ENCODE data around the gene SUGCT. TPM values are rescaled to one million over a fixed set of nuclear protein-coding genes. Genes with fewer than 3 reads are reported as not detected.

SUGCT gene
- total and polyA plus RNA-seq, 2 of the 8 experiments (the other 6 are each of a cell fraction or from before 2014, with no cell fraction given) = 2.8 to 5.4 TPM

DNA sequence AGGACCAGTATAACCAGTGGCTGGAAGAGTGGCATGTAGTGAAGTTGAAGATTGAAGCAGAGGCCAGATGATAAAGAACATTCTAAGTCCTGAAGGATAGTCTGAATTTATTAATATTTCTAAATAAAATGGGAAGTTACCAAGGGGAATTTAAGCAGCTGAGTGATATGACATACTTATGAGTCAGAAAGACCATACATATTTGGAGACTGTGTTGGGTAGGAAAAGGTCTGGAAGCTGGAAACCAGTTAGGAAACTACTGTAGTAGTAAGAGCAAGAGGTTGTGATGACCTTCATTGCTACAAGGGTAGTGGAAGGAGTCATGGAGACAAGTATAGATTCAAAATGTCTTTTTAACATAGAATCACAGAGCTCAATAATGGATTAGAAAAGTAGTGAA is 752.3 kb downstream of the SUGCT start:
- no peak overlapping the region for H3K9ac ChIP-seq (replicated peaks in 1 of 4; ENCODE audit: extremely low read depth in 1 of 4, low read depth in 3 of 4, low read length in 3 of 4)
- TF ChIP-seq CBX5 (IDR thresholded peaks at IDR 0.05; ENCODE audit: low read depth, low read length) (no peak), RFX5 (IDR thresholded peaks at IDR 0.05; ENCODE audit: borderline replicate concordance, low read depth, low read length) (no peak), SIN3A (conservative IDR thresholded peaks at IDR 0.05 in 1 of 2, IDR thresholded peaks at IDR 0.05 in 1 of 2; ENCODE audit: low read depth in 1 of 2, low read length in 2 of 2) (no peak), TBP (IDR thresholded peaks at IDR 0.05; ENCODE audit: low read depth, low read length) (no peak), POLR2AphosphoS5 (IDR thresholded peaks at IDR 0.05; ENCODE audit: low read depth, low read length) (no peak)
- TF ChIP-seq, protein P1, sequence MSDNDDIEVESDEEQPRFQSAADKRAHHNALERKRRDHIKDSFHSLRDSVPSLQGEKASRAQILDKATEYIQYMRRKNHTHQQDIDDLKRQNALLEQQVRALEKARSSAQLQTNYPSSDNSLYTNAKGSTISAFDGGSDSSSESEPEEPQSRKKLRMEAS (IDR thresholded peaks at IDR 0.05) = no peak

More for the DNA sequence above, 752.3 kb downstream of the SUGCT start:
- Histone ChIP-seq H3K79me2 (ENCODE audit: control insufficient read depth in 1 of 2, insufficient read depth in 2 of 2, low read length in 2 of 2) (no peaks in the 10 kb centered on the region), H3K14ac (ENCODE audit: insufficient read length) (no peak overlapping the region), H2AK5ac (ENCODE audit: low read depth, low read length) (no peak overlapping the region), H3K4me3 (ENCODE audit: extremely low read depth in 1 of 4, insufficient read depth in 2 of 4, low read depth in 3 of 4, low read length in 4 of 4) (no peak overlapping the region), H3K56ac (replicated peaks; ENCODE audit: insufficient read length, low read depth, low read length) (no peak overlapping the region), H3K4ac (replicated peaks; ENCODE audit: insufficient read length, low read depth, low read length) (no peak overlapping the region), H2BK5ac (ENCODE audit: low read depth, low read length) (no peak overlapping the region), H4K91ac (replicated peaks; ENCODE audit: insufficient read length, low read length) (no peak overlapping the region), H3K36me3 (ENCODE audit: control insufficient read depth in 2 of 4, insufficient read depth in 4 of 4, low read length in 3 of 4) (no peaks in the 10 kb centered on the region), H3K9me3 (ENCODE audit: insufficient read depth in 2 of 2, low read depth in 1 of 2, low read length in 1 of 2) (peaks cover 0 to 3% of the 10 kb centered on the region in 2 experiments; a peak in 1 of 4 replicates), H2BK20ac (ENCODE audit: low read length) (no peak overlapping the region), H2AFZ (ENCODE audit: low read length) (no peak overlapping the region), H3K4me2 (ENCODE audit: insufficient read depth in 1 of 2, low read depth in 2 of 2, low read length in 2 of 2) (no peak overlapping the region), H4K8ac (ENCODE audit: extremely low read depth, insufficient read depth, low read length) (no peak overlapping the region), H2BK120ac (replicated peaks; ENCODE audit: low read depth, low read length) (no peak overlapping the region), H2BK12ac (ENCODE audit: low read depth, low read length) (no peak overlapping the region), H3K79me1 (ENCODE audit: low read depth, low read length) (no peaks in the 10 kb centered on the region), H3K27ac (ENCODE audit: low read depth, low read length) (no peak overlapping the region), H2BK15ac (ENCODE audit: low read length) (no peak overlapping the region), H3K23me2 (ENCODE audit: low read depth, low read length) (no peaks in the 10 kb centered on the region), H3K23ac (ENCODE audit: insufficient read length) (no peak overlapping the region), H4K5ac (ENCODE audit: insufficient read length, low read depth, low read length) (no peak overlapping the region), H3K4me1 (replicated peaks in 1 of 4; ENCODE audit: control insufficient read depth in 3 of 4, insufficient read depth in 4 of 4, low read length in 3 of 4) (no peaks in the 10 kb centered on the region), H3K18ac (ENCODE audit: extremely low read depth, low read length) (no peak overlapping the region), H3K27me3 (replicated peaks in 1 of 4; ENCODE audit: control insufficient read depth in 3 of 4, extremely low read depth in 1 of 4, insufficient read depth in 3 of 4, low read length in 3 of 4) (no peaks in the 10 kb centered on the region), H4K20me1 (replicated peaks in 1 of 2; ENCODE audit: control insufficient read depth in 1 of 2, insufficient read depth in 2 of 2, low read length in 2 of 2) (no peaks in the 10 kb centered on the region)
- DNase-seq (ENCODE audit: low read depth in 1 of 2, low spot score in 2 of 2) (no peak), FAIRE-seq (no peak)
- CTCF ChIA-PET (ENCODE audit: partially characterized antibody) = no interaction called here
- POLR2A ChIA-PET (ENCODE audit: partially characterized antibody) = no interaction called here
